Esophagus (tissue), 2 donors: ENCODE results near the gene USH2A. TPM values are rescaled to one million over a fixed set of nuclear protein-coding genes. Genes with fewer than 3 reads are reported as not detected.

Experiments used
- H3K27ac ChIP-seq, 2 donors: one replicate each; pipeline ENCODE4 v1.5.1; 2013; ENCODE audit warnings: low read depth in 2 of 2, mild to moderate bottlenecking in 2 of 2, inconsistent platforms in 1 of 2, low read length in 1 of 2, moderate library complexity in 1 of 2
- H3K27me3 ChIP-seq, 2 donors: one replicate each; pipeline ENCODE4 v1.6.1; 2013; ENCODE audit warnings: low read length in 2 of 2, control low read depth in 1 of 2, mild to moderate bottlenecking in 1 of 2; ENCODE audit not compliant: insufficient read depth in 2 of 2, control insufficient read depth in 1 of 2
- H3K36me3 ChIP-seq, 2 donors: one replicate each; pipeline ENCODE4 v1.6.1; 2013; ENCODE audit warnings: low read length in 1 of 2; ENCODE audit not compliant: control insufficient read depth in 2 of 2, insufficient read depth in 2 of 2
- H3K4me1 ChIP-seq, 2 donors: one replicate each; pipeline ENCODE4 v1.6.1; 2013; ENCODE audit warnings: low read length in 1 of 2; ENCODE audit not compliant: control insufficient read depth in 2 of 2, insufficient read depth in 2 of 2
- H3K4me3 ChIP-seq, 2 donors: one replicate each; pipeline ENCODE4 v1.5.1; 2013; ENCODE audit warnings: low read length in 2 of 2, mild to moderate bottlenecking in 2 of 2, low read depth in 1 of 2, moderate library complexity in 1 of 2
- H3K9me3 ChIP-seq, 2 donors: one replicate each; pipeline ENCODE4 v1.6.1; 2013; ENCODE audit warnings: mild to moderate bottlenecking in 2 of 2, low read depth in 1 of 2, low read length in 1 of 2, moderate library complexity in 1 of 2; ENCODE audit not compliant: control insufficient read depth in 2 of 2, insufficient read depth in 1 of 2
- WGBS, 2 donors: extraction: QIAGEN DNeasy Blood & Tissue Kit; methylation state at CpG; one replicate each; pipeline ENCODE4 v1.1.7; 2013; 5-methylcytosine and 5-hydroxymethylcytosine counted together
- polyA plus RNA-seq, 2 donors: library from polyadenylated mRNA; stranded (reverse); fragments of 200-250 nt; gene quantifications; one replicate each; pipeline ENCODE4 v1.2.3, GENCODE V29; 2013
- donor health status: healthy with polysubstance abuse.
- donor health status: Bipolar disorder and iron deficiency.

The USH2A gene
- polyA plus RNA-seq, 2 donors = under 0.01 TPM; not detected in 1

- Histone ChIP-seq H3K4me3 (no peak overlapping the region), H3K4me1 (no peaks in the 10 kb centered on the region), H3K27ac (no peak overlapping the region), H3K36me3 (no peaks in the 10 kb centered on the region), H3K9me3 (no peaks in the 10 kb centered on the region), H3K27me3 (no peaks in the 10 kb centered on the region)
- WGBS, 2 donors = 57 to 79% methylated on average over 3 of the region's 3 CpGs
Observed at GRCh38 chr1:215842905-215843304, 580.3 kb downstream of the USH2A start.

- Histone ChIP-seq H3K4me3 (no peak overlapping the region), H3K27ac (no peak overlapping the region), H3K4me1 (no peaks in the 10 kb centered on the region), H3K36me3 (no peaks in the 10 kb centered on the region), H3K27me3 (no peaks in the 10 kb centered on the region), H3K9me3 (no peaks in the 10 kb centered on the region)
- WGBS, 2 donors = 79 to 85% methylated on average over 2 of the region's 2 CpGs
Observed at GRCh38 chr1:215835951-215836350, 587.3 kb downstream of the USH2A start.

- Histone ChIP-seq H3K27me3 (no peaks in the 10 kb centered on the region), H3K27ac (no peak overlapping the region), H3K36me3 (no peaks in the 10 kb centered on the region), H3K4me1 (no peaks in the 10 kb centered on the region), H3K9me3 (no peaks in the 10 kb centered on the region), H3K4me3 (no peak overlapping the region)
- 82 to 85% methylated on average over 3 of the region's 3 CpGs for WGBS, 2 donors
Observed at GRCh38 chr1:215833941-215834729, 589.1 kb downstream of the USH2A start.

- H3K4me3 ChIP-seq = no peak overlapping the region
- 75 to 77% methylated on average over 7 of the region's 7 CpGs for WGBS, 2 donors
- H3K27me3 ChIP-seq = no peaks in the 10 kb centered on the region
- no peak overlapping the region for H3K27ac ChIP-seq
- H3K4me1 ChIP-seq = no peaks in the 10 kb centered on the region
- H3K36me3 ChIP-seq = no peaks in the 10 kb centered on the region
- no peaks in the 10 kb centered on the region for H3K9me3 ChIP-seq
Observed at GRCh38 chr1:215830226-215830810, 592.9 kb downstream of the USH2A start.

GRCh38 chr1:215825056-215825455 lies 598.2 kb downstream of the USH2A start:
- Histone ChIP-seq H3K27ac (no peak overlapping the region), H3K4me1 (no peaks in the 10 kb centered on the region), H3K36me3 (no peaks in the 10 kb centered on the region), H3K27me3 (no peaks in the 10 kb centered on the region), H3K4me3 (no peak overlapping the region), H3K9me3 (peaks cover 0 to 2% of the 10 kb centered on the region in 2 donors)

GRCh38 chr1:215824245-215824644 lies 599.0 kb downstream of the USH2A start:
- no peaks in the 10 kb centered on the region for H3K36me3 ChIP-seq
- H3K9me3 ChIP-seq = peaks cover 0 to 2% of the 10 kb centered on the region in 2 donors

GRCh38 chr1:215819114-215819513 lies 604.1 kb downstream of the USH2A start:
- Histone ChIP-seq H3K27ac (no peak overlapping the region), H3K9me3 (no peaks in the 10 kb centered on the region), H3K36me3 (no peaks in the 10 kb centered on the region), H3K4me3 (no peak overlapping the region), H3K4me1 (no peaks in the 10 kb centered on the region), H3K27me3 (no peaks in the 10 kb centered on the region)
- 50 to 56% methylated on average over 2 of the region's 2 CpGs for WGBS, 2 donors

More at GRCh38 chr1:215824245-215824644, 599.0 kb downstream of the USH2A start:
- no peaks in the 10 kb centered on the region for H3K4me1 ChIP-seq
- H3K27ac ChIP-seq = no peak overlapping the region
- no peak overlapping the region for H3K4me3 ChIP-seq
- no peaks in the 10 kb centered on the region for H3K27me3 ChIP-seq

- Histone ChIP-seq H3K36me3 (no peaks in the 10 kb centered on the region), H3K4me3 (no peak overlapping the region), H3K27me3 (no peaks in the 10 kb centered on the region), H3K4me1 (no peaks in the 10 kb centered on the region), H3K27ac (no peak overlapping the region), H3K9me3 (peaks cover 2 to 3% of the 10 kb centered on the region in 2 donors)
- WGBS, 2 donors = 92 to 93% methylated on average over 1 of the region's 1 CpG
Observed at GRCh38 chr1:215807911-215808436, 615.3 kb downstream of the USH2A start.

GRCh38 chr1:215807218-215807617 lies 616.0 kb downstream of the USH2A start:
- 51 to 62% methylated on average over 4 of the region's 4 CpGs for WGBS, 2 donors
- H3K9me3 ChIP-seq = peaks cover 2 to 3% of the 10 kb centered on the region in 2 donors
- no peak overlapping the region for H3K4me3 ChIP-seq
- no peaks in the 10 kb centered on the region for H3K27me3 ChIP-seq
- H3K27ac ChIP-seq = no peak overlapping the region
- no peaks in the 10 kb centered on the region for H3K4me1 ChIP-seq
- no peaks in the 10 kb centered on the region for H3K36me3 ChIP-seq

- Histone ChIP-seq H3K27me3 (no peaks in the 10 kb centered on the region), H3K9me3 (no peaks in the 10 kb centered on the region), H3K4me3 (no peak overlapping the region), H3K4me1 (no peaks in the 10 kb centered on the region), H3K36me3 (no peaks in the 10 kb centered on the region), H3K27ac (no peak overlapping the region)
Observed at GRCh38 chr1:215797859-215798258, 625.4 kb downstream of the USH2A start.
